Renal cortical epithelial cell (primary cell): ENCODE results near the gene TAS2R16. TPM values are rescaled to one million over a fixed set of nuclear protein-coding genes. Genes with fewer than 3 reads are reported as not detected.
A peak's percentile ranks its signal among the peaks of the same experiment; 100 is the strongest.

Experiments used
- DNase-seq: peaks from one replicate; pipeline ENCODE4 v3.0.0-alpha.2; 2011; ENCODE audit warnings: low read depth
- total RNA-seq: library from RNA; depleted of rRNA; stranded (reverse); fragments of >200 nt; gene quantifications from 2 replicates; pipeline ENCODE4 v1.2.3, GENCODE V29; 2014

TAS2R16 gene
- not detected in 2 replicates for total RNA-seq

GRCh38 chr7:122995600-122995999 lies at the start of gene TAS2R16:
Gene TAS2R16, minus strand, starts transcription at chr7:122995700. Its CDS starts 66 bp downstream, at chr7:122995634.
- DNase-seq = no peak

GRCh38 chr7:123043642-123044041 lies 48.1 kb upstream of the TAS2R16 start:
- DNase-seq = no peak

GRCh38 chr7:123041101-123041500 lies 45.6 kb upstream of the TAS2R16 start:
- DNase-seq = peak; percentile 82

GRCh38 chr7:123039269-123039668 lies 43.8 kb upstream of the TAS2R16 start:
- no peak for DNase-seq

GRCh38 chr7:123034106-123034505 lies 38.6 kb upstream of the TAS2R16 start:
- DNase-seq = no peak

- no peak for DNase-seq
Measured at GRCh38 chr7:123030631-123031030, 35.1 kb upstream of the TAS2R16 start.

- DNase-seq = peak; percentile 5
Measured at GRCh38 chr7:123028339-123028738, 32.8 kb upstream of the TAS2R16 start.

GRCh38 chr7:123026251-123026650 lies 30.8 kb upstream of the TAS2R16 start:
- DNase-seq = no peak

- peak; percentile 32 for DNase-seq
Measured at GRCh38 chr7:123024989-123025758, 29.7 kb upstream of the TAS2R16 start.

- no peak for DNase-seq
Measured at GRCh38 chr7:123023126-123023525, 27.6 kb upstream of the TAS2R16 start.

GRCh38 chr7:123022576-123022975 lies 27.1 kb upstream of the TAS2R16 start:
- no peak for DNase-seq

GRCh38 chr7:123012435-123012834 lies 16.9 kb upstream of the TAS2R16 start:
- DNase-seq = no peak

- DNase-seq = no peak
Measured at GRCh38 chr7:123011766-123012369, 16.4 kb upstream of the TAS2R16 start.

- peak; percentile 32 for DNase-seq
Measured at GRCh38 chr7:123004931-123005330, 9.4 kb upstream of the TAS2R16 start.

GRCh38 chr7:123003539-123004126 lies 8.1 kb upstream of the TAS2R16 start:
- DNase-seq = no peak

GRCh38 chr7:122989577-122989976 lies 5.9 kb downstream of the TAS2R16 start:
- no peak for DNase-seq

- DNase-seq = no peak
Measured at GRCh38 chr7:122989041-122989440, 6.5 kb downstream of the TAS2R16 start.

- no peak for DNase-seq
Measured at GRCh38 chr7:122988333-122988732, 7.2 kb downstream of the TAS2R16 start.

- no peak for DNase-seq
Measured at GRCh38 chr7:122987463-122987862, 8.0 kb downstream of the TAS2R16 start.

GRCh38 chr7:122984021-122984420 lies 11.5 kb downstream of the TAS2R16 start:
- no peak for DNase-seq

GRCh38 chr7:122983261-122983660 lies 12.2 kb downstream of the TAS2R16 start:
- no peak for DNase-seq

- peak; percentile 33 for DNase-seq
Measured at GRCh38 chr7:122975341-122975740, 20.2 kb downstream of the TAS2R16 start.

- no peak for DNase-seq
Measured at GRCh38 chr7:122974229-122974628, 21.3 kb downstream of the TAS2R16 start.
